ENCODE measurements around the gene TMEM266. TPM values are rescaled to one million over a fixed set of nuclear protein-coding genes. Genes with fewer than 3 reads are reported as not detected.

TMEM266 gene
- total and polyA plus RNA-seq, 10 donors = 0.61 to 1.8 (median 1.4) TPM

DNA sequence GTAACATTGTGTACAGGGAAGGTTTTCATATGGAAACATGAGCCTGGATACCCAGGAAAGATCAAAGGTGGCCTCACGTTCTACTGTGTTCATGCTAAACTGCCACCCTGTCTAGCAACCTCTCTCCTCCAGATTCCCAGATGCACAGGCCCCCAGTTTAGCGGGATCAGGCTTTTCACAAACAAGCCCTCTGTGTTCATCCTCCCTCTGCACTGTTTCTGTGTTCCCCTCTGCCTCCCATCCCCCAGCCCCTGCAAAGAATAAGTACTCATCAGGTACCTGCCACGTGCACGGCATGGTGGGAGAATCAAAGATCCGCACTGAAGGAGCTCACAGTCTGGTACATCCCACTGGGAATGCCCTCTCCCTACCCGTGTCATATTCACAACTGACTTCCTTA lies 46.1 kb downstream of the TMEM266 start:
- intact Hi-C loops (cut with DNase I; ENCODE audit: low total_unique reads) = no loop called here

DNA sequence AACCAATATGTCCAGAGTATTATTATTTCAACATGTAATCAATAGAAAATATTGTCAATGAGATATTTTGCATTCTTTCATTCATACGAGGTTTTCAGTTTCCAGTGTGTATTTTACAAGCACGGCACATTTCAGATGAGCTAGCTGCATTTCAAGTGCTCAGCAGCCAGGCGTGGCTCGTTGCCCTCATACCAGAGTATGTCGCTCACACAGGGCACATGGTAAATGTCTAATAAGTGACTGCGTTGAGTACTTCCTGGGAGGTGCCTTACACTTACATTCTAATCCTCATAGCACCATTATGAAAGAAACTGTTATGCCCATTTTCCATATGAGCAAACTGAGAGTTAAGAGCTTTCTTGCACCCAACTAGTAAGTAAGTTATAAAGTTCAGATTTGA lies 47.4 kb downstream of the TMEM266 start:
- Histone ChIP-seq H3K4me1 (peaks cover 0 to 2% (median 0%) of the 10 kb centered on the region in 6 donors), H3K9me3 (no peaks in the 10 kb centered on the region), H3K27me3 (replicated peaks in 1 of 7) (peaks cover 0 to 9% (median 0%) of the 10 kb centered on the region in 7 donors), H3K36me3 (no peaks in the 10 kb centered on the region), H3K27ac (no peak overlapping the region), H3K4me3 (no peak overlapping the region)
- no peak for DNase-seq
- no peak for TF ChIP-seq POLR2AphosphoS5 (IDR thresholded peaks at IDR 0.05)
- no peak for TF ChIP-seq POLR2A (IDR thresholded peaks at IDR 0.05)
- TF ChIP-seq CTCF (IDR thresholded peaks at IDR 0.05 in 8 of 11, conservative IDR thresholded peaks at IDR 0.05 in 3 of 11) = no peak
- WGBS, 5 donors = 83 to 90% (median 86%) methylated on average over 6 of the region's 6 CpGs
- intact Hi-C loops (cut with DNase I; ENCODE audit: low total_unique reads) = no loop called here

More for the DNA sequence above, 46.1 kb downstream of the TMEM266 start:
- Histone ChIP-seq H3K27ac (no peak overlapping the region), H3K27me3 (replicated peaks in 1 of 7) (peaks cover 0 to 20% (median 0%) of the 10 kb centered on the region in 7 donors), H3K9me3 (no peaks in the 10 kb centered on the region), H3K4me1 (peaks cover 0 to 2% (median 0%) of the 10 kb centered on the region in 6 donors), H3K4me3 (no peak overlapping the region), H3K36me3 (no peaks in the 10 kb centered on the region)
- no peak for DNase-seq
- TF ChIP-seq CTCF (IDR thresholded peaks at IDR 0.05 in 8 of 11, conservative IDR thresholded peaks at IDR 0.05 in 3 of 11) (no peak), POLR2A (IDR thresholded peaks at IDR 0.05) (no peak), POLR2AphosphoS5 (IDR thresholded peaks at IDR 0.05) (no peak)
- WGBS, 5 donors = 81 to 92% (median 85%) methylated on average over 6 of the region's 6 CpGs

- H3K4me3 ChIP-seq = no peak overlapping the region
- TF ChIP-seq POLR2A (IDR thresholded peaks at IDR 0.05) (no peak), POLR2AphosphoS5 (IDR thresholded peaks at IDR 0.05) (no peak), CTCF (IDR thresholded peaks at IDR 0.05 in 8 of 11, conservative IDR thresholded peaks at IDR 0.05 in 3 of 11) (no peak)
- WGBS, 5 donors = 44 to 72% (median 63%) methylated on average over 9 of the region's 9 CpGs
- no peaks in the 10 kb centered on the region for H3K9me3 ChIP-seq
- intact Hi-C loops (cut with DNase I; ENCODE audit: low total_unique reads) = no loop called here
- peaks cover 0 to 2% (median 0%) of the 10 kb centered on the region in 6 donors for H3K4me1 ChIP-seq
- no peak overlapping the region for H3K27ac ChIP-seq
- no peaks in the 10 kb centered on the region for H3K27me3 ChIP-seq (replicated peaks in 1 of 7)
- DNase-seq = no peak
- no peaks in the 10 kb centered on the region for H3K36me3 ChIP-seq
Measured at GRCh38 chr15:76108021-76108723, 48.4 kb downstream of the TMEM266 start.

GRCh38 chr15:76109046-76109445 lies 49.3 kb downstream of the TMEM266 start:
- WGBS, 5 donors = 75 to 91% (median 87%) methylated on average over 1 of the region's 1 CpG
- H3K4me3 ChIP-seq = no peak overlapping the region
- no peaks in the 10 kb centered on the region for H3K27me3 ChIP-seq (replicated peaks in 1 of 7)
- no peak overlapping the region for H3K27ac ChIP-seq
- peaks cover 0 to 2% (median 0%) of the 10 kb centered on the region in 6 donors for H3K4me1 ChIP-seq
- H3K9me3 ChIP-seq = no peaks in the 10 kb centered on the region
- intact Hi-C loops (cut with DNase I; ENCODE audit: low total_unique reads) = no loop called here
- no peak for TF ChIP-seq CTCF (IDR thresholded peaks at IDR 0.05 in 8 of 11, conservative IDR thresholded peaks at IDR 0.05 in 3 of 11)
- TF ChIP-seq POLR2AphosphoS5 (IDR thresholded peaks at IDR 0.05) = no peak
- TF ChIP-seq POLR2A (IDR thresholded peaks at IDR 0.05) = no peak
- H3K36me3 ChIP-seq = no peaks in the 10 kb centered on the region
- no peak for DNase-seq

Data from spleen (tissue), 11 donors.